CD4-positive, alpha-beta T cell (primary cell): Measurements from ENCODE around the gene PNPLA7. TPM values are rescaled to one million over a fixed set of nuclear protein-coding genes. Genes with fewer than 3 reads are reported as not detected.

ENCODE experiments used
- ATAC-seq: fragments of 200-7000 bp; cut with Tn5 transposase; one replicate; pipeline ENCODE4 v1.10.0; 2022; ENCODE audit warnings: mild to moderate bottlenecking; ENCODE audit not compliant: poor library complexity
- CTCF ChIA-PET: fragments of 350-600 bp; sonication (Branson Sonifier 250); formaldehyde crosslinking; loops from one replicate; lab custom pipeline; 2021; ENCODE audit warnings: antibody characterized with exemption, inconsistent platforms; lab: Charles Lee
- POLR2A ChIA-PET: fragments of 350-600 bp; sonication (Branson Sonifier 250); formaldehyde crosslinking; loops from one replicate; lab custom pipeline; 2021; ENCODE audit warnings: antibody characterized with exemption, inconsistent platforms; lab: Charles Lee
- DNase-seq, 14 experiments: peaks; one replicate each; pipeline ENCODE4 v3.0.0-alpha.2; 2013 to 2020; ENCODE audit warnings: mixed read lengths in 2 of 14
- H3K27ac ChIP-seq, 2 donors: one replicate each; pipeline versions ENCODE4 v1.5.1 to v1.7.0; 2013; ENCODE audit warnings: low read length in 2 of 2, low read depth in 1 of 2, mild to moderate bottlenecking in 1 of 2
- H3K27me3 ChIP-seq, 2 experiments: 1 replicate in 1 of 2; 2 replicates in 1 of 2; pipeline versions ENCODE4 v1.6.1 to v1.7.0; 2013; ENCODE audit warnings: low read length in 2 of 2, control low read depth in 1 of 2, mild to moderate bottlenecking in 1 of 2, moderate library complexity in 1 of 2; ENCODE audit not compliant: insufficient read depth in 2 of 2, control insufficient read depth in 1 of 2
- H3K36me3 ChIP-seq: one replicate; pipeline ENCODE4 v1.6.1; 2013; ENCODE audit warnings: low read length, control low read depth; ENCODE audit not compliant: insufficient read depth
- H3K4me1 ChIP-seq: one replicate; pipeline ENCODE4 v1.6.1; 2013; ENCODE audit warnings: low read length, control low read depth; ENCODE audit not compliant: insufficient read depth
- H3K4me3 ChIP-seq: one replicate; pipeline ENCODE4 v1.5.1; 2013; ENCODE audit warnings: mild to moderate bottlenecking, low read length, moderate library complexity
- H3K9me3 ChIP-seq, 2 experiments: 1 replicate in 1 of 2; 2 replicates in 1 of 2; pipeline versions ENCODE4 v1.6.1 to v1.7.0; 2013; ENCODE audit warnings: low read length in 2 of 2, mild to moderate bottlenecking in 2 of 2, control low read depth in 1 of 2, moderate library complexity in 1 of 2; ENCODE audit not compliant: control insufficient read depth in 1 of 2, insufficient read depth in 1 of 2
- H3K27ac Mint-ChIP-seq: one replicate; pipeline ENCODE4 v1.8.0; 2020; ENCODE audit warnings: mixed read lengths
- H3K27me3 Mint-ChIP-seq: one replicate; pipeline ENCODE4 v1.8.0; 2021; ENCODE audit warnings: mixed read lengths
- H3K36me3 Mint-ChIP-seq: one replicate; pipeline ENCODE4 v1.8.0; 2021; ENCODE audit warnings: low read depth, mixed read lengths
- H3K4me1 Mint-ChIP-seq: one replicate; pipeline ENCODE4 v1.8.0; 2021; ENCODE audit warnings: low read depth, mixed read lengths
- H3K4me3 Mint-ChIP-seq: one replicate; pipeline ENCODE4 v1.8.0; 2020; ENCODE audit warnings: mild to moderate bottlenecking, mixed read lengths
- H3K9me3 Mint-ChIP-seq: one replicate; pipeline ENCODE4 v1.8.0; 2020; ENCODE audit warnings: mixed read lengths
- CTCF ChIP-seq: fragments of 200-600 bp; IDR thresholded peaks from one replicate; pipeline ENCODE4 v1.8.0; 2022; ENCODE audit warnings: antibody characterized with exemption, mild to moderate bottlenecking
- intact Hi-C, 2 experiments: fragments of 100-400 bp; cut with DNase I in 1 of 2; cut with micrococcal nuclease in 1 of 2; formaldehyde crosslinking; loops; one replicate each; pipeline versions ENCODE4 v1.15.1 to v1.9.0; 2023 to 2025; cut with DNase I, micrococcal nuclease
- total RNA-seq, 174 experiments: library from RNA in 2 of 174; stranded (reverse) in 2 of 174; gene quantifications; one replicate each; pipeline ENCODE4 v1.2.3 and lab custom pipeline; 2021 to 2026

The PNPLA7 gene
- total RNA-seq, 2 experiments from 2014 or later: 7.8 to 8.4 TPM

GRCh38 chr9:137530331-137530730 is 19.9 kb downstream of the PNPLA7 start:
- Mint-ChIP-seq H3K27me3 (no peaks in the 10 kb centered on the region), H3K9me3 (no peaks in the 10 kb centered on the region), H3K4me3 (no peak overlapping the region), H3K4me1 (peaks cover 8% of the 10 kb centered on the region), H3K36me3 (no peaks in the 10 kb centered on the region), H3K27ac (no peak overlapping the region)
- no peak for TF ChIP-seq CTCF
- no peaks in the 10 kb centered on the region for H3K27me3 ChIP-seq
- POLR2A ChIA-PET: no interaction called here
- intact Hi-C loops: no loop called here
- H3K4me3 ChIP-seq: no peak overlapping the region
- H3K4me1 ChIP-seq: peaks cover 11% of the 10 kb centered on the region
- ATAC-seq (no peak), DNase-seq (no peak)
- CTCF ChIA-PET: no interaction called here
- H3K9me3 ChIP-seq: no peaks in the 10 kb centered on the region
- H3K27ac ChIP-seq: no peak overlapping the region
- H3K36me3 ChIP-seq: no peaks in the 10 kb centered on the region

GRCh38 chr9:137524981-137525317 is 25.3 kb downstream of the PNPLA7 start:
- H3K9me3 Mint-ChIP-seq: no peaks in the 10 kb centered on the region
- ChIA-PET CTCF (interaction anchor here (0.6 to 1.6 kb wide), 2 partner anchors 16 to 75 kb away, joined by 4 to 5 read pairs; no protein-coding TSS in a partner anchor), POLR2A (no interaction called here)
- peaks cover 4% of the 10 kb centered on the region for H3K4me1 Mint-ChIP-seq
- no peak for TF ChIP-seq CTCF
- H3K27ac ChIP-seq: no peak overlapping the region
- no peaks in the 10 kb centered on the region for H3K36me3 ChIP-seq
- H3K27me3 Mint-ChIP-seq: no peaks in the 10 kb centered on the region
- H3K4me3 ChIP-seq: no peak overlapping the region
- intact Hi-C loops: loop anchor here (1.0 to 5.0 kb wide), 3 partner anchors 58 to 103 kb away; partner anchors contain the start of genes EXD3 (in 1 of the 2) and NOXA1 (in 1 of the 2)
- no peaks in the 10 kb centered on the region for H3K27me3 ChIP-seq
- no peaks in the 10 kb centered on the region for H3K9me3 ChIP-seq
- H3K4me1 ChIP-seq: peaks cover 3% of the 10 kb centered on the region
- DNase-seq (no peak), ATAC-seq (no peak)
- H3K4me3 Mint-ChIP-seq: no peak overlapping the region
- H3K27ac Mint-ChIP-seq: no peak overlapping the region
- no peaks in the 10 kb centered on the region for H3K36me3 Mint-ChIP-seq

- Histone ChIP-seq H3K27me3 (no peaks in the 10 kb centered on the region), H3K4me3 (no peak overlapping the region), H3K9me3 (no peaks in the 10 kb centered on the region), H3K27ac (no peak overlapping the region), H3K4me1 (peaks cover 3% of the 10 kb centered on the region), H3K36me3 (no peaks in the 10 kb centered on the region)
- Mint-ChIP-seq H3K4me3 (no peak overlapping the region), H3K27ac (no peak overlapping the region), H3K27me3 (no peaks in the 10 kb centered on the region), H3K9me3 (no peaks in the 10 kb centered on the region), H3K36me3 (no peaks in the 10 kb centered on the region), H3K4me1 (peaks cover 4% of the 10 kb centered on the region)
- CTCF ChIA-PET: interaction anchor here (0.6 to 1.6 kb wide), 2 partner anchors 15 to 76 kb away, joined by 4 to 5 read pairs; no protein-coding TSS in a partner anchor
- POLR2A ChIA-PET: no interaction called here
- peak in 1 of 14 experiments; percentile 15 for DNase-seq
- intact Hi-C loops: loop anchor here in 1 of 2 experiments (1.0 to 5.0 kb wide), 2 partner anchors 57 to 100 kb away; no protein-coding TSS in a partner anchor
- no peak for TF ChIP-seq CTCF
- no peak for ATAC-seq
Observed at GRCh38 chr9:137524161-137524980, 25.8 kb downstream of the PNPLA7 start.
